GM19025 (cell line): ENCODE results near the gene PCSK6.

Source experiments
- ATAC-seq: cut with Tn5 transposase; IDR thresholded peaks from one replicate; pipeline ENCODE4 v1.9.1; 2021; ENCODE audit warnings: mild to moderate bottlenecking, low read depth, moderate library complexity; ENCODE audit not compliant: unreplicated experiment

The PCSK6 gene

GRCh38 chr15:101500865-101501551 is 11.5 kb upstream of the PCSK6 start:
- no peak for ATAC-seq

- ATAC-seq, result peak; percentile 72
Observed at GRCh38 chr15:101499863-101500713, 10.6 kb upstream of the PCSK6 start.

GRCh38 chr15:101498717-101499480 is 9.4 kb upstream of the PCSK6 start:
- no peak for ATAC-seq

GRCh38 chr15:101498076-101498716 is 8.7 kb upstream of the PCSK6 start:
- no peak for ATAC-seq

GRCh38 chr15:101497484-101498034 is 8.1 kb upstream of the PCSK6 start:
- ATAC-seq, result no peak

- no peak for ATAC-seq
Observed at GRCh38 chr15:101497017-101497416, 7.5 kb upstream of the PCSK6 start.

- ATAC-seq, result no peak
Observed at GRCh38 chr15:101496198-101496986, 6.9 kb upstream of the PCSK6 start.

- no peak for ATAC-seq
Observed at GRCh38 chr15:101495334-101496197, 6.1 kb upstream of the PCSK6 start.

- ATAC-seq, result no peak
Observed at GRCh38 chr15:101494251-101494796, 4.8 kb upstream of the PCSK6 start.

GRCh38 chr15:101492766-101493692 is 3.5 kb upstream of the PCSK6 start:
- ATAC-seq, result no peak

GRCh38 chr15:101491734-101492640 is 2.5 kb upstream of the PCSK6 start:
- no peak for ATAC-seq

- no peak for ATAC-seq
Observed at GRCh38 chr15:101490922-101491733, 1.6 kb upstream of the PCSK6 start.

- no peak for ATAC-seq
Observed at GRCh38 chr15:101490408-101490891, 943 bp upstream of the PCSK6 start.

GRCh38 chr15:101489237-101489598 is 289 bp downstream of the PCSK6 start:
- no peak for ATAC-seq
